Right atrium auricular region (tissue), 2 donors: ENCODE results near the gene SP1. TPM values are rescaled to one million over a fixed set of nuclear protein-coding genes. Genes with fewer than 3 reads are reported as not detected.
"Not testable (repeated sequence)": the region's sequence is repeated elsewhere in the genome, so short reads cannot be mapped to it uniquely, and the experiment has no call there.

ENCODE experiments used
- DNase-seq: peaks from one replicate; pipeline ENCODE4 v3.0.0-alpha.2; 2019; ENCODE audit warnings: low spot score
- H3K27ac ChIP-seq, 2 donors: fragments of 200-600 bp; sonication (generic); 1 replicate in 1 of 2; 2 replicates in 1 of 2; pipeline ENCODE4 v1.5.1; 2016 to 2019
- H3K27me3 ChIP-seq, 2 donors: fragments of 200-600 bp; sonication (generic); one replicate each; pipeline versions ENCODE4 v1.5.1 to v1.6.0; 2017 to 2019
- H3K36me3 ChIP-seq: fragments of 200-600 bp; sonication (generic); one replicate; pipeline ENCODE4 v1.5.1; 2016
- H3K4me1 ChIP-seq, 2 donors: fragments of 200-600 bp; sonication (generic); one replicate each; pipeline versions ENCODE4 v1.5.1 to v1.6.0; 2017 to 2019
- H3K4me3 ChIP-seq, 2 donors: fragments of 200-600 bp; sonication (generic); 1 replicate in 1 of 2; 2 replicates in 1 of 2; pipeline ENCODE4 v1.5.1; 2017 to 2019; ENCODE audit warnings: mild to moderate bottlenecking in 1 of 2, moderate library complexity in 1 of 2
- H3K9me3 ChIP-seq, 2 donors: fragments of 200-600 bp; sonication (generic); one replicate each; pipeline ENCODE4 v1.5.1; 2019
- total RNA-seq, 2 donors: library from RNA; depleted of rRNA; stranded (reverse); fragments of >200 nt; gene quantifications; one replicate each; pipeline ENCODE4 v1.1.0, GENCODE V29; 2016
- TF ChIP-seq, protein P1 (sequence below), 2 donors: fragments of 200-600 bp; sonication (generic); IDR thresholded peaks; one replicate each; pipeline ENCODE4 v1.5.1; 2019; ENCODE audit warnings: antibody characterized with exemption in 2 of 2

SP1 gene
- total RNA-seq, 2 donors from 2014 or later: 21.2 to 36.6 TPM

DNA sequence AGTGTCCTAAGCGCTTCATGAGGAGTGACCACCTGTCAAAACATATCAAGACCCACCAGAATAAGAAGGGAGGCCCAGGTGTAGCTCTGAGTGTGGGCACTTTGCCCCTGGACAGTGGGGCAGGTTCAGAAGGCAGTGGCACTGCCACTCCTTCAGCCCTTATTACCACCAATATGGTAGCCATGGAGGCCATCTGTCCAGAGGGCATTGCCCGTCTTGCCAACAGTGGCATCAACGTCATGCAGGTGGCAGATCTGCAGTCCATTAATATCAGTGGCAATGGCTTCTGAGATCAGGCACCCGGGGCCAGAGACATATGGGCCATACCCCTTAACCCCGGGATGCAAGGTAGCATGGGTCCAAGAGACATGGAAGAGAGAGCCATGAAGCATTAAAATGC is 31.0 kb downstream of the SP1 start:
- Histone ChIP-seq H3K9me3 (no peaks in the 10 kb centered on the region), H3K27ac (no peak overlapping the region), H3K4me3 (no peak overlapping the region), H3K36me3 (peaks cover 69% of the 10 kb centered on the region), H3K27me3 (no peaks in the 10 kb centered on the region), H3K4me1 (peaks cover 0 to 29% of the 10 kb centered on the region in 2 donors)
- TF ChIP-seq, protein P1, sequence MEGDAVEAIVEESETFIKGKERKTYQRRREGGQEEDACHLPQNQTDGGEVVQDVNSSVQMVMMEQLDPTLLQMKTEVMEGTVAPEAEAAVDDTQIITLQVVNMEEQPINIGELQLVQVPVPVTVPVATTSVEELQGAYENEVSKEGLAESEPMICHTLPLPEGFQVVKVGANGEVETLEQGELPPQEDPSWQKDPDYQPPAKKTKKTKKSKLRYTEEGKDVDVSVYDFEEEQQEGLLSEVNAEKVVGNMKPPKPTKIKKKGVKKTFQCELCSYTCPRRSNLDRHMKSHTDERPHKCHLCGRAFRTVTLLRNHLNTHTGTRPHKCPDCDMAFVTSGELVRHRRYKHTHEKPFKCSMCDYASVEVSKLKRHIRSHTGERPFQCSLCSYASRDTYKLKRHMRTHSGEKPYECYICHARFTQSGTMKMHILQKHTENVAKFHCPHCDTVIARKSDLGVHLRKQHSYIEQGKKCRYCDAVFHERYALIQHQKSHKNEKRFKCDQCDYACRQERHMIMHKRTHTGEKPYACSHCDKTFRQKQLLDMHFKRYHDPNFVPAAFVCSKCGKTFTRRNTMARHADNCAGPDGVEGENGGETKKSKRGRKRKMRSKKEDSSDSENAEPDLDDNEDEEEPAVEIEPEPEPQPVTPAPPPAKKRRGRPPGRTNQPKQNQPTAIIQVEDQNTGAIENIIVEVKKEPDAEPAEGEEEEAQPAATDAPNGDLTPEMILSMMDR (IDR thresholded peaks at IDR 0.05): no peak
- DNase-seq: no peak

DNA sequence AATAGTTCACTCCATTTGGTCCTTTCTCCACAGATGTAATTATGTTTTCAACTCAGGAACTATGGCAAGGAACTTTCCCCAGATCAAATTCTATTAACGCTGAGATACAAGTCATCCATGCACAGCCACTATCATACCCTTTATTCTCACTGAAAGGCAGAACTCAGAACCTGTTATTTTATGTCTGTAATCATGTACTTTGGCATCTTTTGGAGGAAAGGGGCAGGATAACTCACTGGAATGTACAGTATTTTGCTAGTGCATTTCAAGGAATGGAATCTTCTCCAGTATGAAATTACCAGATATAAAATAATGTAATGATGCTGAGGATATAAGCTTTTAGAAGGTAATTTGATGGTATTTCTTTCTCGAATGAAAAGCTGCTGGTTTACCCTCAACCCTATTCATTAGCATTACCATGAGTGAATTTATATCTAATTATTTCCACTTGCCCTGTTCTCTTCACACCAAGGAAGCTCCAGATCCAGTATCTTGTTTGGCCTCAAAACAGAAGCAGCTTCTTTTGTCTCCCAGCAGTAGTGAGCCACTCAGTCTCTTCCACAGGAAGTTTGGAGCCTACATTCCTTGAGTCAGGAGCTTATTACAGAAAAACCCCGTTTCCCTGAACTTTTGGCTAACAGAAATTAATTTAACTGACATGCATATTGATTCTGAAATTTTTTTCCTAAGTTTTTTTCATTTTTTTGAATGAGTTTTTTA is 33.7 kb downstream of the SP1 start:
- DNase-seq: no peak
- Histone ChIP-seq H3K4me1 (peaks cover 0 to 30% of the 10 kb centered on the region in 2 donors), H3K4me3 (no peak overlapping the region), H3K36me3 (peaks cover 42% of the 10 kb centered on the region), H3K27ac (peak overlapping the region in 1 of 2 donors; percentile 19), H3K9me3 (no peaks in the 10 kb centered on the region), H3K27me3 (no peaks in the 10 kb centered on the region)
- TF ChIP-seq, protein P1 (IDR thresholded peaks at IDR 0.05): no peak

DNA sequence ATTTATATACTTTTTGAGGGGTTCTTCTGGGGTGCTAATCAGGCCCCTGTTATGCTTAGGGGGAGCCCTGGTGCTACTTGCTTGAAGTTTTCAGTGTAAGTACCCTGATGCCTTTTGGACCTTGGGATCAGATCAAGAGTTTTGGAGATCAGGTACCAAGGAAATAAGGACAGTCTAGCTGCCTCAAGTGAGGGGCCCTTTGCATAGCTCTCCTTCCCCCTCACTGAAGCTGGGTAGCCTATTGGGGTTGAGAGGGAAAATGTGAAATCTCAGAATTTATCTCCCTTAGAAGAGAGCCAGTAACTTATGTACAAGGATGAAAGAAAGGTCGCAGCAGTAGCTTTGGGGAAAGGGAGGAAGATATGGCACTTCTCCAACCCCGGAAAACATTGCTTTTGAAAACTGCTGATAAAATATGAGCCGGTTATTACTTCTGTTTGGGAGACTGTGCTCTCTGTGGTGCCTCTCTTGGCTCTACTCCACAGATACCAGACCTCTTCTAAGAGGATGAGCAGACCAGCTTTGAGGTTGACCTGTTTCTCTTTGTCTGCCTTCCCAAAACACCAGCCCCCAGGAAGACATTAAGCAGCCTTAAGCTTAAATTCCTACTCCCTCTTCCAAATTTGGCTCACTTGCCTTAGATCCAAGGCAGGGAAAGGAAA is 34.9 kb downstream of the SP1 start:
- Histone ChIP-seq H3K9me3 (no peaks in the 10 kb centered on the region), H3K4me1 (peaks cover 0 to 30% of the 10 kb centered on the region in 2 donors), H3K27ac (no peak overlapping the region)

DNA sequence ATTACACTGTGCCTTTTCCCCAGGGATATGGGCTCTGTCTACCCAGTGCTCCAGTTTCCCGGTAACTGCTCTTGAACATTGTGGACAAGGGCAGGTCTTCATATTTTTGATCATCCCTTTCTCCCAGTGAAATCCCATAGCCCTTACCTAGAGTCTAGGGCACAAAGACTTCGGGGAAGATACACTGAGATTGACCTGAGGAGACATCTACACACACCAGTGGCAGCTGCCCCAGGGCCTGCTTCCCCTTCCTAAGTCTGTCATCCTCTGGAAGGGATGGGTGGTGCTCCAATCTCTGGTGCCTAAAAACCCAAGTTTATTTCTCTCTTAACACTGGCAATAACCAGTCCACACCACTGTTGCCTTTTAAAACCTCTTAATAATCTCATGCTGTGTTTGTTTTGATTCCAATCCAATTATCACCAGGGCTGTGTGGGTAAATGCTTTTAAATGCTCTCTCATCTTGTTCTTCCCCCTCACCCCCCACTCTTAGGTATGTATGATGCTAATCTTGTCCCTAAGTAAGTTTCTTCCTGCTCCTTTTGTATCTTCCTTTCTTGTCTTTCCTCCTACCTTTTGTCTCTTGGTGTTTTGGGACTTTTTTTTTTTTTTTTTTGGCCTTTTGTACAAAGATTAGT is 35.9 kb downstream of the SP1 start:
- not testable (repeated sequence) for H3K27me3 ChIP-seq, H3K27ac ChIP-seq, DNase-seq, H3K9me3 ChIP-seq, H3K4me3 ChIP-seq
- Histone ChIP-seq H3K36me3 (peaks cover 21% of the 10 kb centered on the region), H3K4me1 (peaks cover 0 to 31% of the 10 kb centered on the region in 2 donors)

More for the DNA sequence above, 34.9 kb downstream of the SP1 start:
- Histone ChIP-seq H3K27me3 (no peaks in the 10 kb centered on the region), H3K36me3 (peaks cover 30% of the 10 kb centered on the region), H3K4me3 (no peak overlapping the region)
- TF ChIP-seq, protein P1 (IDR thresholded peaks at IDR 0.05): no peak
- DNase-seq: no peak

DNA sequence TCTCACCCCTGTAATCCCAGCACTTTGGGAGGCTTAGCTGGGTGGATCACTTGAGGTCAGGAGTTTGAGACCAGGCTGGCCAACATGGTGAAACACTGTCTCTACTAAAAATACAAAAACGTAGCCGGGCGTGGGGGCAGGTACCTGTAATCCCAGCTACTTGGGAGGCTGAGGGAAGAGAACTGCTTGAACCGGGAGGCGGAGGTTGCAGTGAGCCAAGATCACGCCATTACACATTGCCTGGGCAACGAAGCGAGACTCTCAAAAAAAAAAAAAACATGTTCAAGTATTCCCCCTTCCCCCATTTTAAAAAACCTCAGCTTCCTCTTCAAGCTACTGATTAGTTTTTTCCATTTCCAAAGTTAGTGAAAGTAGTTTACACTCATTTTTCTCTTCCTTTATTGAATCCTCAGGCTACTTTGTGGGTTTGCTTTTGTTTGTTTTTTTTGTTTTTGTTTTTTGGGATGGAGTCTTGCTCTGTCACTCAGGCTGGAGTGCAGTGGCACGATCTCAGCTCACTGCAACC is 37.4 kb downstream of the SP1 start:
- not testable (repeated sequence) for H3K27me3 ChIP-seq, DNase-seq, H3K4me3 ChIP-seq, H3K27ac ChIP-seq, H3K36me3 ChIP-seq, H3K9me3 ChIP-seq
- peaks cover 0 to 31% of the 10 kb centered on the region in 2 donors for H3K4me1 ChIP-seq

DNA sequence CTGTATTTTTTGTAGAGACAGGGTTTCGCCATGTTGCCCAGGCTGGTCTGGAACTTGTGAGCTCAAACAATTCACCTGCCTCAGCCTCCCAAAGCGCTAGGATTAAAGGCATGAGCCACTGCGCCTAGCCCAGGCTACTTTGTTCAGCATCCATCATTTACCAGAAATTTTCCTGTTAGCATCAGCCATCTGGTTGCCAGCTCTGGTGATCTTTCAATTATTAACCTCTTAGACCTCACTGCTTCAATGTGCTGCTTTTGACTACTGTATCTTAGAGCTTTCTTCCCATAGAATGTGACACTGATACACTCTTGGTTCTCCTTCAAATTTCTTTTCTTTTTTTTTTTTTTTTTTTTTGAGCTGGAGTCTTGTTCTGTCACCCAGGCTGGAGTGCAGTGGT is 38.2 kb downstream of the SP1 start:
- TF ChIP-seq, protein P1 (IDR thresholded peaks at IDR 0.05): no peak
- Histone ChIP-seq H3K27ac (no peak overlapping the region), H3K4me1 (peaks cover 0 to 23% of the 10 kb centered on the region in 2 donors)

More for the DNA sequence above, 38.2 kb downstream of the SP1 start:
- H3K27me3 ChIP-seq: no peaks in the 10 kb centered on the region
- no peak overlapping the region for H3K4me3 ChIP-seq
- peaks cover 5% of the 10 kb centered on the region for H3K36me3 ChIP-seq
- H3K9me3 ChIP-seq: no peaks in the 10 kb centered on the region
- no peak for DNase-seq
